ENCODE results near the gene AP4S1. TPM values are rescaled to one million over a fixed set of nuclear protein-coding genes. Genes with fewer than 3 reads are reported as not detected.
A peak's percentile ranks its signal among the peaks of the same experiment; 100 is the strongest.

The AP4S1 gene
- total RNA-seq = 1 to 10 TPM; 4.9 to 5.0 TPM
- long read RNA-seq = 0 reads

- peak; percentile 26 for ATAC-seq
- intact Hi-C loops (cut with DNase I, micrococcal nuclease) = no loop called here
- peak; percentile 47 to 66 for DNase-seq
Observed at GRCh38 chr14:31025367-31026076, at the start of gene AP4S1. TSS of gene AP4S1 (plus strand) at chr14:31025649. CDS start at chr14:31066197, 40,548 bp downstream.

GRCh38 chr14:30977752-30978151 is 47.7 kb upstream of the AP4S1 start:
- no peak for ATAC-seq
- DNase-seq = no peak
- intact Hi-C loops (cut with DNase I, micrococcal nuclease) = no loop called here

- DNase-seq (peak in 1 of 2 donors; percentile 14), ATAC-seq (peak; percentile 83)
- intact Hi-C loops (cut with DNase I, micrococcal nuclease) = loop anchor here in 1 of 2 donors (5.0 kb wide), 1 partner anchor 102 kb away; no protein-coding TSS in a partner anchor
Observed at GRCh38 chr14:30980106-30980704, 45.2 kb upstream of the AP4S1 start.

GRCh38 chr14:30980980-30981379 is 44.5 kb upstream of the AP4S1 start:
- intact Hi-C loops (cut with DNase I, micrococcal nuclease) = loop anchor here in 1 of 2 donors (5.0 kb wide), 1 partner anchor 101 kb away; no protein-coding TSS in a partner anchor
- ATAC-seq (peak; percentile 23), DNase-seq (no peak)

- intact Hi-C loops (cut with DNase I, micrococcal nuclease) = loop anchor here in 1 of 2 donors (5.0 kb wide), 1 partner anchor 100 kb away; no protein-coding TSS in a partner anchor
- DNase-seq = no peak
Observed at GRCh38 chr14:30982533-30982932, 42.9 kb upstream of the AP4S1 start.

GRCh38 chr14:30983858-30984257 is 41.6 kb upstream of the AP4S1 start:
- intact Hi-C loops (cut with DNase I, micrococcal nuclease) = loop anchor here in 1 of 2 donors (5.0 kb wide), 1 partner anchor 98 kb away; no protein-coding TSS in a partner anchor
- no peak for ATAC-seq

More at GRCh38 chr14:30982533-30982932, 42.9 kb upstream of the AP4S1 start:
- ATAC-seq = no peak

GRCh38 chr14:30985796-30986195 is 39.7 kb upstream of the AP4S1 start:
- ATAC-seq (no peak), DNase-seq (no peak)
- intact Hi-C loops (cut with DNase I, micrococcal nuclease) = no loop called here

More at GRCh38 chr14:30983858-30984257, 41.6 kb upstream of the AP4S1 start:
- no peak for DNase-seq

- DNase-seq = no peak
- intact Hi-C loops (cut with DNase I, micrococcal nuclease) = no loop called here
- no peak for ATAC-seq
Observed at GRCh38 chr14:30988509-30988908, 36.9 kb upstream of the AP4S1 start.

- ATAC-seq (no peak), DNase-seq (no peak)
- intact Hi-C loops (cut with DNase I, micrococcal nuclease) = no loop called here
Observed at GRCh38 chr14:30990770-30991169, 34.7 kb upstream of the AP4S1 start.

- no peak for ATAC-seq
- no peak for DNase-seq
- intact Hi-C loops (cut with DNase I, micrococcal nuclease) = no loop called here
Observed at GRCh38 chr14:30991408-30991807, 34.0 kb upstream of the AP4S1 start.

- ATAC-seq (no peak), DNase-seq (no peak)
- intact Hi-C loops (cut with DNase I, micrococcal nuclease) = no loop called here
Observed at GRCh38 chr14:30993071-30993470, 32.4 kb upstream of the AP4S1 start.

- intact Hi-C loops (cut with DNase I, micrococcal nuclease) = no loop called here
- ATAC-seq (no peak), DNase-seq (no peak)
Observed at GRCh38 chr14:30994681-30995620, 30.5 kb upstream of the AP4S1 start.

GRCh38 chr14:30995689-30996088 is 29.8 kb upstream of the AP4S1 start:
- ATAC-seq (no peak), DNase-seq (no peak)
- intact Hi-C loops (cut with DNase I, micrococcal nuclease) = no loop called here

GRCh38 chr14:30996892-30997659 is 28.4 kb upstream of the AP4S1 start:
- ATAC-seq (no peak), DNase-seq (no peak)
- intact Hi-C loops (cut with DNase I, micrococcal nuclease) = no loop called here

GRCh38 chr14:30998100-30998706 is 27.2 kb upstream of the AP4S1 start:
- ATAC-seq = no peak
- intact Hi-C loops (cut with DNase I, micrococcal nuclease) = no loop called here
- no peak for DNase-seq

GRCh38 chr14:30999038-30999773 is 26.2 kb upstream of the AP4S1 start:
- ATAC-seq (no peak), DNase-seq (no peak)
- intact Hi-C loops (cut with DNase I, micrococcal nuclease) = no loop called here

- DNase-seq (no peak), ATAC-seq (no peak)
- intact Hi-C loops (cut with DNase I, micrococcal nuclease) = no loop called here
Observed at GRCh38 chr14:31000629-31001338, 24.7 kb upstream of the AP4S1 start.
